ENCODE data around the gene ASGR1. TPM values are rescaled to one million over a fixed set of nuclear protein-coding genes. Genes with fewer than 3 reads are reported as not detected.

ASGR1 gene
- total RNA-seq, 1 experiment from 2014 or later = 3.5 TPM

GRCh38 chr17:7222093-7222971 is 43.2 kb upstream of the ASGR1 start:
- H4K20me1 ChIP-seq (ENCODE audit: insufficient read depth) = peaks cover 36% of the 10 kb centered on the region
- intact Hi-C loops (cut with micrococcal nuclease; ENCODE audit: unreplicated experiment) = loop anchor here (5.0 kb wide), 1 partner anchor 85 kb away; the partner anchor contains the start of gene EIF5A
- H3K27me3 ChIP-seq (ENCODE audit: insufficient read depth, low read depth) = no peaks in the 10 kb centered on the region
- ChIA-PET CTCF (no interaction called here), POLR2A (ENCODE audit: unreplicated experiment) (interaction anchor here (0.5 kb wide), 1 partner anchor 662 kb away, joined by 3 read pairs; no protein-coding TSS in a partner anchor)
- H3K9me2 ChIP-seq (ENCODE audit: insufficient read depth) = no peaks in the 10 kb centered on the region
- peaks cover 33% of the 10 kb centered on the region for H3K4me1 ChIP-seq (replicated peaks; ENCODE audit: insufficient read depth)
- no peak overlapping the region for H2AFZ ChIP-seq
- peak overlapping the region; percentile 89 for H3K4me2 ChIP-seq
- H3F3A ChIP-seq (ENCODE audit: insufficient read depth, low read depth) = peaks cover 67% of the 10 kb centered on the region
- DNase-seq = no peak
- no peaks in the 10 kb centered on the region for H3K9me3 ChIP-seq (ENCODE audit: insufficient read depth, low read depth)
- H3K27ac ChIP-seq = peak overlapping the region; percentile 98
- no peak for TF ChIP-seq EZH2 (IDR thresholded peaks at IDR 0.05; ENCODE audit: low read depth)
- TF ChIP-seq, protein P1, sequence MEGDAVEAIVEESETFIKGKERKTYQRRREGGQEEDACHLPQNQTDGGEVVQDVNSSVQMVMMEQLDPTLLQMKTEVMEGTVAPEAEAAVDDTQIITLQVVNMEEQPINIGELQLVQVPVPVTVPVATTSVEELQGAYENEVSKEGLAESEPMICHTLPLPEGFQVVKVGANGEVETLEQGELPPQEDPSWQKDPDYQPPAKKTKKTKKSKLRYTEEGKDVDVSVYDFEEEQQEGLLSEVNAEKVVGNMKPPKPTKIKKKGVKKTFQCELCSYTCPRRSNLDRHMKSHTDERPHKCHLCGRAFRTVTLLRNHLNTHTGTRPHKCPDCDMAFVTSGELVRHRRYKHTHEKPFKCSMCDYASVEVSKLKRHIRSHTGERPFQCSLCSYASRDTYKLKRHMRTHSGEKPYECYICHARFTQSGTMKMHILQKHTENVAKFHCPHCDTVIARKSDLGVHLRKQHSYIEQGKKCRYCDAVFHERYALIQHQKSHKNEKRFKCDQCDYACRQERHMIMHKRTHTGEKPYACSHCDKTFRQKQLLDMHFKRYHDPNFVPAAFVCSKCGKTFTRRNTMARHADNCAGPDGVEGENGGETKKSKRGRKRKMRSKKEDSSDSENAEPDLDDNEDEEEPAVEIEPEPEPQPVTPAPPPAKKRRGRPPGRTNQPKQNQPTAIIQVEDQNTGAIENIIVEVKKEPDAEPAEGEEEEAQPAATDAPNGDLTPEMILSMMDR (conservative IDR thresholded peaks at IDR 0.05) = no peak
- peak overlapping the region; percentile 77; the same call in 1 of the 2 replicates for H3K4me3 ChIP-seq
- H3K79me2 ChIP-seq (ENCODE audit: low read depth) = peaks cover 34% of the 10 kb centered on the region
- peaks cover 31% of the 10 kb centered on the region for H3K36me3 ChIP-seq (ENCODE audit: low read depth)
- no TSS peak for BruUV-seq (replicated peaks)

GRCh38 chr17:7221278-7222092 is 42.3 kb upstream of the ASGR1 start:
- peaks cover 34% of the 10 kb centered on the region for H3K79me2 ChIP-seq (ENCODE audit: low read depth)
- BruUV-seq (replicated peaks) = no TSS peak
- DNase-seq = no peak
- POLR2A ChIA-PET (ENCODE audit: unreplicated experiment) = interaction anchor here (0.5 to 1.1 kb wide), 4 partner anchors 20 to 352 kb away, joined by 3 to 5 read pairs (median 4); partner anchors contain the start of gene GABARAP
- peak overlapping the region; percentile 98 for H3K27ac ChIP-seq
- H4K20me1 ChIP-seq (ENCODE audit: insufficient read depth) = peaks cover 36% of the 10 kb centered on the region
- no peaks in the 10 kb centered on the region for H3K27me3 ChIP-seq (ENCODE audit: insufficient read depth, low read depth)
- peaks cover 33% of the 10 kb centered on the region for H3K4me1 ChIP-seq (replicated peaks; ENCODE audit: insufficient read depth)
- H3K9me2 ChIP-seq (ENCODE audit: insufficient read depth) = no peaks in the 10 kb centered on the region
- intact Hi-C loops (cut with micrococcal nuclease; ENCODE audit: unreplicated experiment) = loop anchor here (5.0 kb wide), 1 partner anchor 86 kb away; the partner anchor contains the start of gene EIF5A
- peaks cover 31% of the 10 kb centered on the region for H3K36me3 ChIP-seq (ENCODE audit: low read depth)
- H3F3A ChIP-seq (ENCODE audit: insufficient read depth, low read depth) = peaks cover 59% of the 10 kb centered on the region
- H2AFZ ChIP-seq = no peak overlapping the region
- CTCF ChIA-PET = interaction anchor here (0.5 to 1.1 kb wide), 3 partner anchors 18 to 179 kb away, joined by 4 to 13 read pairs (median 4); partner anchors contain the start of gene PHF23
- no peaks in the 10 kb centered on the region for H3K9me3 ChIP-seq (ENCODE audit: insufficient read depth, low read depth)
- peak overlapping the region; percentile 77 for H3K4me3 ChIP-seq
- H3K4me2 ChIP-seq = peak overlapping the region; percentile 89
- no peak for TF ChIP-seq EZH2 (IDR thresholded peaks at IDR 0.05; ENCODE audit: low read depth)
- TF ChIP-seq, protein P1 (conservative IDR thresholded peaks at IDR 0.05) = no peak
